ENCODE data around the gene LRMDA. TPM values are rescaled to one million over a fixed set of nuclear protein-coding genes. Genes with fewer than 3 reads are reported as not detected.

LRMDA gene
- total and polyA plus RNA-seq, 12 donors = 30.7 to 132 (median 78.1) TPM

GRCh38 chr10:76192151-76192550 is 760.7 kb downstream of the LRMDA start:
- Histone ChIP-seq H3K27ac (no peak overlapping the region), H3K9me3 (replicated peaks in 1 of 3) (no peaks in the 10 kb centered on the region), H3K4me1 (replicated peaks in 1 of 2) (peaks cover 0 to 8% of the 10 kb centered on the region in 2 donors), H3K4me3 (no peak overlapping the region), H3K27me3 (no peaks in the 10 kb centered on the region), H3K36me3 (replicated peaks in 1 of 2) (no peaks in the 10 kb centered on the region)
- no peak for TF ChIP-seq POLR2A (IDR thresholded peaks at IDR 0.05)
- no peak for TF ChIP-seq CTCF (IDR thresholded peaks at IDR 0.05)
- intact Hi-C loops (cut with DNase I) = no loop called here
- DNase-seq = no peak
- 92 to 100% (median 95%) methylated on average over 2 of the region's 2 CpGs for WGBS, 4 donors

DNA sequence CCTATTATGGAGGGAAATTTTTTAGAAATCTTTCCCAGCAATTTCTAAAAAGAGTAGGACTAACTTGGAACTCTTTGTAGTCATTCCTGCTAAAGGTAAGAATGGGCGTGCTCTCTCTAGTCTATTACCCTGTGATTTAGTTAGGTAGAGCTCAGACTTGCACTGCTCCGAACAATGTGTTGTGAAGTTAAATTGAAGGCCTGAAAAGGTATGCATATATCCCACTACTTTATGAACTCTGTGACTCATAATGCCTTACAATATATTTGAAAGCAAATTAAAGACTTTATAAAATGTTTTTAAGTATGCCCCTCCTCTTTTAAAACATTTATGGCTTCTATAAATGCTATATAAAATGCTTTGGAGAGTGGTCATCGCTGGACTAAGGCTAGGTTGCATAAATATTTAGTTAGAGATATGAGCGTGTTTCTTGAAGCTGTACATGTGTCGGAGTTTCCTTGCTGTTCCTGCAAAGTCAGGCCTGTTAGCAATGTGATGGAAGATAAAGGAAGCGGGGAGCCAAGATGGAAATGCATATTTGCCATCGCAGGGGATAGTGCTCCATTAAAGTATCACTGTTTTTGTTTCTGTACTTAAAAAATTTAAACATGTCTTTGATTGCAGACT is 761.4 kb downstream of the LRMDA start:
- H3K4me1 ChIP-seq (replicated peaks in 1 of 2) = peaks cover 0 to 8% of the 10 kb centered on the region in 2 donors
- TF ChIP-seq POLR2A (IDR thresholded peaks at IDR 0.05) (no peak), CTCF (IDR thresholded peaks at IDR 0.05) (no peak)
- intact Hi-C loops (cut with DNase I) = no loop called here

DNA sequence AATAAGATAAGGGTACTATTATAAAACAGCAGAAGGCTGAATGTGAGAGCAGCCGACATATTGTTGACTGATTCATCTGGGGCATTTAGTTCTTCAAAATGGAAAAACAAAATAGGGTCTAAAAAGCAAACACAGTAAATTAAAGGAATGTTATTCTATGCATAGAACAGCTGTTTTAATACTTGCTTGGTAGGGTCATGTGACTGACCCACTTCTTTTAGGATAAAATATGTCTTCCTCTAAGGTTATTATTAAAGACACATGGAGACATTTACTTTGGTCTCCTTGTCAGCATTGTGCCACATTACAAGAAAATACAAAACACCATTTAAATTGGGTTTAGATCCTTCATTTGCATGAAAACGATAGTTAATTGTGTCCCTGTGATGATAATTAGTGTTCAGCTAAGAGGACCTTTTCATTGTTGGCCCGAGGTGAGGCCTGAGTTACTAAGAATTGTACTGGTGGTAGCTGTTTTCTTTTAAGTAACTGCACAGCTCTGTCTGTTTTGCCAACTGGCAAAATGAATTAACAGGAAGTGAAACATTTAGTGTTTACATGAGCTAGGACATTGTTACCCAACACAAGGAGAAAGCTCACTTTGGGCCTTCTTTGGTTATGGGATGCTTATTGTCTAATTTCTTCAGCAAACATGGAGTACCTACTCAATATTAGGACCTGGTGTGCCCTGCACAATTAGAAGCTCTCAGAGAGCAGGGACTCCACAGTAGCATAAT is 764.4 kb downstream of the LRMDA start:
- Histone ChIP-seq H3K9me3 (replicated peaks in 1 of 3) (no peaks in the 10 kb centered on the region), H3K36me3 (replicated peaks in 1 of 2) (no peaks in the 10 kb centered on the region), H3K4me3 (no peak overlapping the region), H3K4me1 (replicated peaks in 1 of 2) (peaks cover 0 to 8% of the 10 kb centered on the region in 2 donors), H3K27me3 (no peaks in the 10 kb centered on the region), H3K27ac (no peak overlapping the region)
- intact Hi-C loops (cut with DNase I) = no loop called here
- WGBS, 4 donors = 56 to 85% (median 71%) methylated on average over 3 of the region's 3 CpGs
- no peak for DNase-seq
- TF ChIP-seq POLR2A (IDR thresholded peaks at IDR 0.05) = no peak
- TF ChIP-seq CTCF (IDR thresholded peaks at IDR 0.05) = no peak

More for the DNA sequence above, 761.4 kb downstream of the LRMDA start:
- no peaks in the 10 kb centered on the region for H3K36me3 ChIP-seq (replicated peaks in 1 of 2)
- no peak overlapping the region for H3K27ac ChIP-seq
- DNase-seq = no peak
- no peaks in the 10 kb centered on the region for H3K9me3 ChIP-seq (replicated peaks in 1 of 3)
- no peak overlapping the region for H3K4me3 ChIP-seq
- WGBS, 4 donors = 87 to 94% (median 91%) methylated on average over 7 of the region's 7 CpGs
- no peaks in the 10 kb centered on the region for H3K27me3 ChIP-seq

GRCh38 chr10:76197293-76197692 is 765.9 kb downstream of the LRMDA start:
- TF ChIP-seq CTCF (IDR thresholded peaks at IDR 0.05) = no peak
- TF ChIP-seq POLR2A (IDR thresholded peaks at IDR 0.05) = no peak
- Histone ChIP-seq H3K27ac (no peak overlapping the region), H3K9me3 (replicated peaks in 1 of 3) (no peaks in the 10 kb centered on the region), H3K4me3 (no peak overlapping the region), H3K4me1 (replicated peaks in 1 of 2) (peaks cover 0 to 8% of the 10 kb centered on the region in 2 donors), H3K27me3 (no peaks in the 10 kb centered on the region), H3K36me3 (replicated peaks in 1 of 2) (no peaks in the 10 kb centered on the region)
- 93 to 99% (median 98%) methylated on average over 4 of the region's 4 CpGs for WGBS, 4 donors
- DNase-seq = no peak
- intact Hi-C loops (cut with DNase I) = no loop called here

Measured in adrenal gland (tissue), 12 donors.